HFF-Myc (cell line): ENCODE data around the gene RNF10.

Experiments
- DNase-seq: peaks from one replicate; pipeline ENCODE4 v3.0.0-alpha.2; 2011; ENCODE audit warnings: low read depth; ENCODE audit errors: extremely low read depth
- H3K4me3 ChIP-seq: replicated peaks from 2 replicates; pipeline ENCODE4 v1.5.1; 2011; ENCODE audit warnings: low read depth, mild to moderate bottlenecking, control low read depth, low read length
- TF ChIP-seq, protein P1 (sequence below): IDR thresholded peaks from 2 replicates; pipeline ENCODE4 v1.5.1; 2012; ENCODE audit warnings: mild to moderate bottlenecking, low read depth, low read length, control low read depth; ENCODE audit errors: missing control alignments

The RNF10 gene

DNA sequence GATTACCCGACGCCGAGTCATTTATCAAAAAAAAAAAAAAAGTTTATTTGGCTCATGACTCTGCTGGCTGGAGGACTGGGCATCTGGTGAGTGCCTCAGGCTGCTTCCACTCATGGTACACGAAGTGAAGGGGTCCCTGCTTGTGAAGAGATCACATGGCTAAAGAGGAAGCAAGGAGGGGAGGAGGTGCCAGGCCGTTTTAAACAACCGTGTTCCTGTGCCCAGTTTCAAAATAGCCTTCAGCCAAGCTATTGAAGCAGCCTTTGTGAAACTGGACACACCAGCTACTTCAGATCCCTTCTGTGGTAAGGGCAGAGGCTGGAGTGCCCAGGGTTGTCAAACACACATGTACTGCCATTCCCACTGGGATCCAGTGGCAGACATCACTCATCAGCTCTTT is 39.4 kb downstream of the RNF10 start:
- TF ChIP-seq, protein P1, sequence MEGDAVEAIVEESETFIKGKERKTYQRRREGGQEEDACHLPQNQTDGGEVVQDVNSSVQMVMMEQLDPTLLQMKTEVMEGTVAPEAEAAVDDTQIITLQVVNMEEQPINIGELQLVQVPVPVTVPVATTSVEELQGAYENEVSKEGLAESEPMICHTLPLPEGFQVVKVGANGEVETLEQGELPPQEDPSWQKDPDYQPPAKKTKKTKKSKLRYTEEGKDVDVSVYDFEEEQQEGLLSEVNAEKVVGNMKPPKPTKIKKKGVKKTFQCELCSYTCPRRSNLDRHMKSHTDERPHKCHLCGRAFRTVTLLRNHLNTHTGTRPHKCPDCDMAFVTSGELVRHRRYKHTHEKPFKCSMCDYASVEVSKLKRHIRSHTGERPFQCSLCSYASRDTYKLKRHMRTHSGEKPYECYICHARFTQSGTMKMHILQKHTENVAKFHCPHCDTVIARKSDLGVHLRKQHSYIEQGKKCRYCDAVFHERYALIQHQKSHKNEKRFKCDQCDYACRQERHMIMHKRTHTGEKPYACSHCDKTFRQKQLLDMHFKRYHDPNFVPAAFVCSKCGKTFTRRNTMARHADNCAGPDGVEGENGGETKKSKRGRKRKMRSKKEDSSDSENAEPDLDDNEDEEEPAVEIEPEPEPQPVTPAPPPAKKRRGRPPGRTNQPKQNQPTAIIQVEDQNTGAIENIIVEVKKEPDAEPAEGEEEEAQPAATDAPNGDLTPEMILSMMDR, result no peak
- DNase-seq, result no peak
- H3K4me3 ChIP-seq, result no peak overlapping the region

DNA sequence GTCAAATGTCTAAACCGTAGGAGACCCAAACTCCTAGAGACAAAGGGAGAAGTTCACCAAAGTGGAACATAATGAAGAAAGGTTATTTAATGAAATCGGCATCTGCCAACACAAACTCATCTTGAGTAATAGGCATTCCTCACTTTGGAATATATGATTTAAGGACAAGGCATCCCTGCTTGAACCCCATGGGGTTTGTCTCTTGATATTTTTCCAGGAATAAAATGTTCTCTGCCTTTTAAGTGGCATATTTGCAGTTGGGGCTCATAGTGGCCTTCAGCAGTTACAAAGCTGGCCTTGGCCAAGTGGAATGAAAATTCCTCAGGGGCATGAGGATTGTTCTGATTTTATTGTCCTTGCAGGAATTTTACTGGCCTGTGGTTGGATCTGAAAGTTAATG is 40.0 kb downstream of the RNF10 start:
- TF ChIP-seq, protein P1, result no peak
- DNase-seq, result no peak

DNA sequence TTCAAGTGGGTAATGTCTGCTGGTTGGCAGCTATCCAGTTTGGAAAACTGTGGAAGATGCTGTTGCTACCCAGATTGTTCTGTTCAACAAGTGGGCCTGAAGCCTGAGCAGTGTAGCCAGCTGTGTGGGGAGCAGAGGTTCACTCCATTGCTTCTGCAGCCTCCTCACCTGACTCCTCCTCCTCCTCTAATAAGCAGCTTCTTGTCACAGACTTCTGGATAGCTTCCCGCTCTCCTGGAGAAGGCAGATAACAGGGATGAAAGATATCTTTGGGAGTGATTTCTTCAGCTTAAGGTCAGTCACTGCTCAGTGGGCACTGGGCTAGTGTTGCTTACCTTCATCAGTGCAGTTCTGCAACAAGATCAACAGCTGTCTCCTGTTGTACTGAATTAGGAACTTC is 45.0 kb downstream of the RNF10 start:
- no peak overlapping the region for H3K4me3 ChIP-seq
- DNase-seq, result no peak
- TF ChIP-seq, protein P1, result no peak

More for the DNA sequence above, 40.0 kb downstream of the RNF10 start:
- no peak overlapping the region for H3K4me3 ChIP-seq

DNA sequence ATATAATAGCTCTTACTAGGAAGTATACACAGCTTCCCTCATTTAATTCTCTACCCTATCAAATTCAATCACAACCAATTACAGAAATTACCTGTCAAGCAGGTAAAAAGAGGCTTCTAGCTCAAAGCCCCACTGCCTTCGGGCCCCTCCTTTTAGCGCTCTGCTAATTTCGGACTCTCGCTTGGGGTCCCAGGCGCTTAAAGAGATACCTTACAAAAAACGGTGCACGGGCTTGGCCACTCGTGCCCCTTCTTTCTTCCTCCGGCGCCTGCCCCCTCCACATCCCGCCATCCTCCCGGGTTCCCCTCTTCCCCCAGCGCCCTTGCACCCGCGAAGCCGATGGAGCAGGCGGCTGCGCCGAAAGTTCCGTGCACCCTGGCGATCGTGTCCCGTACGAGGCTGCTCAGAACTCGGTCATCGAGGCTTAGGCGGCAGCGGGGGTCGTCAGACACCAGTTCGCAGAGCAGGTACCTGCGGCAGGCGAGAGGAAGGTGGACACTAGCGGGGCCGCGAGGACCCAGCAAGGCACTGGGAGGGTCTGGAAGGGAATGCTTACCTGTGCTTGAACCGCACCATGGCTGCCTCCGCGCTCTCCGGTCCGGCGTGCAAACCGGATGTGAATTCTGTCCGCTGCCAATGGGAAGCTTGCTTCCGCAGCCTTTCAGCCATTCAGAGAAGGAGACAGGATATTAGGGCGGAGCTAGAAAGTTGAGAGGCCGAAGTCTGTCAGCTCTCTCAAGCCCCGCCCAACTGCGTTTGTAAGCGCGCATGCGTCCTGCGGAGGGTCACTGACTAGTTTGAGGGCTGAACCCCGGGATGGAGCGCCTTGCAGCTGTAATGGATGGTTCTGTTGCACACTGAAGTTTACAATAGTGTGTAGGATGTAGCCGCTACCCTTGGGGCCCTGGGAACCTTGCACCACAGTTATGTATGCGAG is 46.9 kb downstream of the RNF10 start, which contains the start of gene POP5:
POP5 (minus strand) TSS at position 616 of the 937 bp plus-strand sequence; CDS start at position 576, 40 bp downstream.
- TF ChIP-seq, protein P1, result no peak

DNA sequence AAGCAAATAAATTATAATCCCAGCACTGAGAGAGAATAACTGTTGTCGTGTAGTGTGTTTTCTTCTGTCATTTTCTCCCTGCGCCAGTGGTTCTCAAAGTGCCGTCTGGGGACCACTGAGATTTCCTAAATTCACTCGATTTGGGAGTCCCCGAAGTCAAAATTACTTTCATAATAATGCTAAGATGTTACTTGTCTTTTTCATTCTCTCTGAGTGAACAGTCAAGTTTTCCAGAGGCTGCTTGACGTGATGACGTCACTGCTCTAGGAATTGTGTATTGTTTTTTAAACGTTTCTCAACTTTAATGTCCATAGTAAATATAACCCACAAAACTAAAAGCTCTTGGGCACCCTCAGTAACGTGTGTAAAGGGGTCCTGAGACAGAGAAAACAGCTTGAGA is 47.8 kb downstream of the RNF10 start:
- H3K4me3 ChIP-seq, result peak overlapping the region; percentile 76
- TF ChIP-seq, protein P1, result no peak
- DNase-seq, result no peak

More for the DNA sequence above, 46.9 kb downstream of the RNF10 start, which contains the start of gene POP5:
- peak; percentile 96 for DNase-seq
- peak within 1 kb of the TSS; percentile 76 for H3K4me3 ChIP-seq

DNA sequence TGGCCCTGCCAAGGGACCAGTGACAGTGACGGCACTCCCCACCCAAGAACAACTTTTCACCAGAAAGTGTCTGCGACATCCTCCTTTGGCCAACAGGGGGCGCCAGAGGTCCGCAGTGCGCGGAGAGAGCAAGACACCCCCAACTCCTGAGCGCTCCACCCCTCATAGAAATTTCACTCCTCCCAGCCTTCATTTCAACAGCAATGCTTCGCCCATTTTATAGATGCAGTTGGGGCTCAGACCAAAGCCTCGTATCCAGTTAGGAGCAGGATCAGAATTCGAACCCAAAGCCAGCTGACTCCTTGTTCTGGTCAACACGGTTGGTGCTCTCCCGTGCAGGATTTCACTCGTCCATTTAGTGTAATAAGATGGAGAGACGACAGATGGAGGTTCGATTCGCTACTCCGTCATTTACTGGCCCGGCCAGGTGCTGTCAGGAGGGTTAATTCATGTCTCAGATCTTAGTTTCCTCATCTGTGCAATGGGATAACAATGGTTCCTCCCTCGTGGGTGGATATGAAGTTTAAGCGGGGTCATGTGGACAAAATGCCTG is 49.4 kb downstream of the RNF10 start:
- no peak overlapping the region for H3K4me3 ChIP-seq
- TF ChIP-seq, protein P1, result peak; percentile 96
- peak; percentile 24 for DNase-seq
